HG03159 (cell line): ENCODE data around the gene SMIM24.

Source experiments
- ATAC-seq: cut with Tn5 transposase; IDR thresholded peaks from one replicate; pipeline ENCODE4 v1.9.1; 2021; ENCODE audit warnings: mild to moderate bottlenecking, moderate library complexity; ENCODE audit not compliant: unreplicated experiment

SMIM24 gene

DNA sequence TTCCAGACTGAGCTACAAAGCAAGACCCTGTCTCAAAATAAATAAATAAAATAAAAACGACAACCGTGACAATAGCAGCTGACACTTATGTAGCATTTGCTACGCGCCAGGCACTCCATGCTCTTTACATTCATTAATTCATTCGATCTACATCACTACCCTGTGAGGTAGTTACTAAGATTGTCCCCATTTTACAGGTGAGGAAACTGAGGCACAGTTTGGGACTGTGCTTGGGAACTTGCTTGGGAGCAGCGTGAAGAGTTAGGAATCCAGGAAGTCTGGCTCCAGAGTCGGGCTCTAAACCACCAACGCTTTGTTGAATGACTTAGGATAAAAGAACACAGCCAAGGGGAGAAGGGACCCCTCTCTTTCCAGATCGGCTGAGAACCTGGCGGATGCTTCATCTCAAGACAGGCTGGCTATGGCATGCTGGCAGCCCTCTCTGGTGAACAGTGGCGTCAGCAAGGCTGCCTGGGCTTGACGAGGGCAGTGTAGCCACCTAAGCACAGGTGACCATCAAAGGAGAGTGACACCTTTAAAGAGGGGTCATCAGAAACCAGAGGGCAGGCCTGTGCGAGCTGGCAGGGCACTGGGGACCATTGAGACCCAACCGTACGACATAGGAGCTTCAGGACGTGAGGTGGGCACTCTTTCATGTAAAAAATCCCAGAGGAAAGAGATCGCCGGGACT, 19.6 kb upstream of the SMIM24 start:
- no peak for ATAC-seq

DNA sequence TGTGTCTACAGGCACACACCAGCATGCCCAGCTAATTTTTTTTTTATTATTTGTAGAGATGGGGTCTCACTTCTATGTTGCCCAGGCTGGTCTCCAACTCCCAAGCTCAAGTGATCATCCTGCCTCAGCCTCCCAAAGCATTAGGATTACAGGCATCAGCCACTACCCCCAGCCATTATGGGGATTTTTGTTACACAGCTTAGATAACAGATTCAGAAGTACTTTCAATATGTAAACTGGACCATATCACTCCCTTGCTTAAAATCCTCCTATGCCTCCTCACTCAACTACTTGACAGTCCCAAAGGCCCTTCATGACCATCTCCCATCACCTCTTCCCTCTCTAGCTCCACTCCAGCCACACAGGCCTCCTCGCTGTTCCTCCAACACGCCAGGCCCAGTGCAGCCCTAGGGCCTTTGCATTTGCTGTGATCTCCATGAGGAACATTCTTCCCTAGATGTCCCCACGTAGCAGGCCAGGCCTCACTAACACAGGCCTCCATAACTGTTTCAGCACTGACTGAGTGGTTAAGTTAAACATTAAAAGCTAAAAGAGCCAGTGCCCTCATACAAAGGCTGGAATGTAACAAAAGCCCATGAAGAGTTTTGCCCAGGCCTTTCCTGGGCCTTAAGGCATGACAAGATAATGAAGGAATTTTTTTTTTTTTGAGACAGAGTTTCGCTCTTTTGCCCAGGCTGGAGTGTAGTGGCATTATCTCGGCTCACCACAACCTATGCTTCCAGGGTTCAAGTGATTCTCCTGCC, 17.6 kb upstream of the SMIM24 start:
- no peak for ATAC-seq

DNA sequence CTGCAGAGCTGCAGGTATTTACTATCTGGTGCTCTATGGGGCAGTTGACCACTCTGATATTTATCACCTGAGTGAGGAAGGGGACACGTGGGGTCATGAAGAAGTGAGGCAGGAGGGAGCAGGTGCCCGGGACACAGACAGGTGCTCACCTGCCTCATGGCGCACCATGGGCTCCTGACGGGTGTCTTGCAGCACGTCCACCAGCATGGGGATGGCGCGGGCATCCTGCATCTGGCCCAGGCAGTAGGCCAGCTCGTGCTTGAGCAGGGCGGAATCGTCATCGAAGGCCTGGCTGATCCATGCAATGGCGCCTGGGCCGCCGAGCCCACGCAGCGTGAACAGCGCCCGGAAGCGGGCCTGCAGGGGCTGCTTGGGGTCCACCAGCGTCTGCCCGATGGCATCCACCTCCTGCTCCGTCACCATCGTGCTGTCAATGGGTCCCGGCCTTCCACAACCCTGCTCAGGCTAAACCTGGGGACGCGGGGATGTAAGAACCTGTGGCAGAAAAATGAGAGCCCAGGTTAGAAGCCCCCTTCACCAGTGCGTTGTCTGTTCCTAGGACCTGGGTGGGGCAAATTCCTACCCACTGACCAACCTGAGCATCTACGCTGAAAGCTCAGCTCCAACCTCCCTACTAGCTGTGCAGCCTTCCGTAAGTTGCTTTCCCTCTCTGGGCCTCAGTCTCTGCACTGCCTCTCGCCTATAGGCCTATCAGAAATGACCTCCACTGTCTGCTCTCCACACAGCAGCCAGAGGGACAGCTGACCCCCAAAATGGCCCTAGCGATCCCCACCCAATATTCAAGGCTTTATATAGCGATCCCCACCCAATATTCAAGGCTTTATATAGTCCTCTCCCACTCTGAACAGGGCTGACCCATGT, 16.3 kb upstream of the SMIM24 start:
- ATAC-seq, result no peak

DNA sequence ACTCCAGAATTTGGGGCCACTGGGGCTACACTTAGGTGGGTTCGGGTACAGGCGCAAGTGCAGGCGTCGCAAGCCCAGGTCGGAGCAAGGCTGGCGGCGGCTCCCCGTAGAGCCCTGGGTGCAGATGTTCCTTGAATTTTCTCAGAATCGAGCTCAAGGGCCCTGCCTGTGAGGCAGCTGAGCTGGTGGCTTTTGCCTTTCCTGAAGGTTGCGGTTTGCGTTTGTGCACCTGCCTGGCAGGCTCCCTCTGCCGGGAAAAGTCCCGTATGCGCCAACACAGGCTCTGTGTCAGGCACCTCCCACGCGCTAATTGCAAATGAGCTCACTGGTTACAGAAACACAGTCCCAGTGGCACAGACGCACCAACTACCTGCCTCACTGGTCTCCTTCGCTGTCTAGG, 14.2 kb upstream of the SMIM24 start:
- ATAC-seq, result no peak

DNA sequence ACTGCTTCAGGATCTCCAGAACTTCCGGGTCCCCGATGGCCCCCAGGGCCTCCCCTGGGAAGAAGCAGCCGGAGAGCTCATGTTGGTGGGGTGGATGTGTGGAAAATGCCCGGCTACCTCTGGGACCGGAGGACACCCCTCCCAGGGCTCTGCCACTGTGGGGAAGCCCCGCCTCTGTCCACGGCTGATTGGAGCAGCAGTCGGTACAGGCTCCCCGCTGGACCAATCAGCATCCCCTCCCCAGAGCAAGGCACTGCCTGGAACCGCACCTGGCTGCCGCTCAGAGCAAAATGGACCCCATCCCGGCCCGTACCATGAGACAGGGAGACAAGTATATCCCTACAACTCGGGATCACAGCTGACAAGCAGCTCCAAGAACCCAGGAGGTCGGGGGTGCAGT, 13.7 kb upstream of the SMIM24 start:
- no peak for ATAC-seq

DNA sequence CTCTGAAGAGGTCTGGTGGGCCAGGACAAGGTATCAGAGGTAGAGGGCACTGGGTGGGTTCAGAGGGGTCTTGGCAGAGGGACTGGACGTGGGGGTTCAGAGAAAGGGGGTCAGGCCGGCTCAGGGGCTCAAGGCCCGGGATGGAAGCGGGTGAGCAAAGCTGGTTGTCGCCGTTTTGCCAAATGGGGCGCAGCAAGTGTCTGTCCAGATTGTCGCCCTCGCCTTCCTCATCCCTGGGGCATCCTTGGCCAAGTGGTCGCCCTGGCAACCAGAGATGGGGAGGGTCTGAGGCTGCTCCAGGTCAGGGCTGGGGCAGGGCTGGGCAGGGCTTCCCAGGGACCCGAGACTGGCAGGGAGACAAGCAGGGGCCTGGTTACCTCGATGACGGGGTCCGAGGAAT, 13.3 kb upstream of the SMIM24 start:
- ATAC-seq, result no peak

DNA sequence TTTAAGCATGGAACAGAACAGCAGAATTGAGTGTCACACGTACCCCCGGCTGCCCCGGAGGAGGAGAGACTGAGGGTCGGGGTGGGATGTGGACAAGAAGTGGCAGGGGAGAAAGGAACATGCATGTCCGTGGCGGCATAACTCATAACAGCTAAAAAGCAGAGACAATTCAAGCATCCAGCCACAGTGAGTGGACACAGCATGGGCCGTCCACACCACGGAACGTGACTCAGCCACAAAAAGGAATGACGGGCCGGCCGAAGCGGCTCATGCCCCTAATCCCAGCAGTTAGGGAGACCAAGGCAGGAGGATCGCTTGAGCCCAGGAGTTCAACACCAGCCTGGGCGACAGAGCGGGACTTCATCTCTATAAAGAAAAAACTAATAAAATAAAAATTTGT, 12.6 kb upstream of the SMIM24 start:
- ATAC-seq, result no peak

DNA sequence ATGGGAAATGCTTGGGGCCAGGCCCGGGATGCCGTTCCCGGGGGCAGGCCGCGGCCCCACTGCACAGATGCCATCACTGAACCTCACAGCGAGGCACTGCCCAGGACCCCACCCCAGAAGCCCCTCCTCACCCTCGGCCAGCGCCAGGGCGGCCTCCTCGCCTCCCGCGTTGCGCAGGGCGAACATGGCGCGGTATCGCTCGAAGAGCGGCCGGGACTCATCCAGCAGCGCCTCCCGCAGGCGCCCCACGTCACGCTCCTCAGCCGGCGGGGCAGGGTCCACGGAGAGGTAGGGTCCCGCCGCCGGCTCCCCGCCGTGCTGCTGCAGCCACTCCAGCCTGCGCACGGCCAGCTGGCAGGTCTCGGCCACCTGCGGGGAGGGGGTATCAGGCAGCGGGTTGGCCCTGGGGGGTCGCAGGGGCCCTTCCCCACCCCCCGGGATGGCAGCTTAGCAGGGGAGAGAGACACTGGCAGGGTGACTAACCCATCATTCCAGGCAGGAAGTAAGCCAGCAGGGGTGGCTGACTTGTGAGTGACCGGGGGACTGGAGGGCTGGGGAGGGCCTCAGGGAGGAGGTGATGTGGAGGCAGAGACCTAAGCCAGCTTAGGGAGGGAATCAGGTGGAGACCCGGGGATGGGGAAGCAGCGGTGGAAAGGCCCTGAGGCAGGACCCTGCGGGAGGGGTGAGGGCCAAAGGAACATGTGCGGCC, 12.0 kb upstream of the SMIM24 start:
- ATAC-seq, result no peak

DNA sequence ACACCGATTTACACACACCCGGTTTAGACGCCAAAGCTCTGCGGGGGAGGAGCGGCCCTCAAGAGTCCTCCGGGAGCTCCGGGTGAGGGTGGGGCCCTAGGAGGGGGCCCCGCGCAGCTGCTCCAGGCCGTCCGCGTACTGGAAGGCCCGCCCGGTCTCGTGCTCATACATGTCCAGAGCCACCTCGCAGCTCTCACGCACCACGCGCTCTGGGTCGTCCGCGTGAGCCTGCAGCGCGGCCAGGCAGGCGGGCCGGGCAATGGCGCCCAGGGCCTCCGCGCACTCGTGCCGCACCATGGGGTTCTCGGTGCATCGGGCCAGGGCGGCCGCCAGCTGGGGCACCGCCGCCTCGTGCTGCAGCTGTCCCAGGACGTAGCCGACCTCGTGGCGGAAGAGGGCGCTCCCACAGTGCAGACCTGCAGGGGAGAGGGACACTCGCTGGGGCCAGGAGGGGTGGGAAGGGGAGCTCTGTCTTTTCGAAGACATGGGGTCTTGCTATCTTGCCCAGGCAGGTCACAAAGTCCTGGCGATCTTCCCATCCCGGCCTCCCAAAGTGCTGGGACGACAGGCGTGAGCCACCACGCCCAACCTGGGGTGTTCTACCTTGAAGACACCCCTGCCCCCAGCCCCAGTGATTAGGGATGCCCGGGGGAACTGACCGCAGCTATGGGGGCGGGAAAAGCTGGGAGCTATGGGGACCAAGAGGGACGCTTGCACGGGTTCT, 11.2 kb upstream of the SMIM24 start:
- no peak for ATAC-seq

DNA sequence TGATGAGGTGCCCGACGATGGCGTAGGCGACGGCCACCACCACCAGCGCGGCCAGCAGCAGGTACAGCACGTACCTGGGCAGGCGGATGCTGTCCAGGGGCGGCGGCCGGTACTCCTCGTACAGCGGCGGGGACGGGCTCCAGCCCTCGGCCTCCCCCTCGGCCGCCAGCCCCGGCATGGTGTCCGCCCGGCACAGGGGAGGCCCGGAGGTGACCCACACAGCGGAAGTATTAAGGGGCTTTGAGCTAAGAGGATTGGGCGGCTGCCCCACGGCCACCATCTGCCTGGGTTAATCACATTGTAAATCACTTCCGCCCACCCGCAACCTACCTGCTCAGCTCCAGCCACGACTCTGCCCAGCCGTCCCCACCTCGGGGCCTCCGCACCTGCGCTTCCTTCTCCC, 2.9 kb upstream of the SMIM24 start, which contains the start of gene SMIM44:
TSS of gene SMIM44 (minus strand) at position 216 of the 403 bp plus-strand sequence. CDS start at position 178, 38 bp downstream.
- no peak for ATAC-seq

DNA sequence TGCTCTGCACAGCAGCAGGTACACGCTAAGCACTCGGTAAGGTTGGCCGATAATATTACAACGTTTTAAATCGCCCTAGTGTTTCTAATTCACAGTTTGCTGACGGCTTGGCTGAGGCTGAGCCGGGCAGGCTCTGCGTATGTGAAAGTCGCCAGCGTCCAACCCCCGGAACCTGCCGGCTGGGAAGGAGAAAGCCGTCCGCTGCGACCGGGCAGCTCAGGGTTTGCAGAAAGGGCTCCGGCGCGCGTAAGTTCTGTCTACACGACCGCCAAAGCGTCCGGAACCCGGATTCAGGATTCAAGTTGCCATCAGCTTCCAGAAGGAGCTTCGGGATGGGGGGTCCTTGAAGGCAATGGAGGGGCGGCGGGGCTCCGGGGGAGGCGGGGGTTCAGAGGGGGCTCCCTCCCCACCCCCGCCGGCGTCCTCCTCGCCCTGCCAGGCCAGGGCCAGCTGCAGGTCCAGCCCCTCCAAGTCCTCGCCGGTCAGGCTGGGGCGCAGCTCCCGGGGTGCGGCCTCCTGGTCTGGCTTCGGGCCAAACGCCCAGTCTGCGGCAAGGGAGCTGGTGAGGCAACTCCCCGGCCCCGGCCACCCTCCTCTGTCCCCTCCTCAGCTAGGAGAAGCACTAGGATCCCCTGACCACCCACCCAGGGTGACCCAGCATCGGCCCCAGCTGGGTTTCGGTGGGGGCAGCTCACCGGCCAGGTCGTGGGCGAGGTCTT, 2.3 kb upstream of the SMIM24 start:
- no peak for ATAC-seq

DNA sequence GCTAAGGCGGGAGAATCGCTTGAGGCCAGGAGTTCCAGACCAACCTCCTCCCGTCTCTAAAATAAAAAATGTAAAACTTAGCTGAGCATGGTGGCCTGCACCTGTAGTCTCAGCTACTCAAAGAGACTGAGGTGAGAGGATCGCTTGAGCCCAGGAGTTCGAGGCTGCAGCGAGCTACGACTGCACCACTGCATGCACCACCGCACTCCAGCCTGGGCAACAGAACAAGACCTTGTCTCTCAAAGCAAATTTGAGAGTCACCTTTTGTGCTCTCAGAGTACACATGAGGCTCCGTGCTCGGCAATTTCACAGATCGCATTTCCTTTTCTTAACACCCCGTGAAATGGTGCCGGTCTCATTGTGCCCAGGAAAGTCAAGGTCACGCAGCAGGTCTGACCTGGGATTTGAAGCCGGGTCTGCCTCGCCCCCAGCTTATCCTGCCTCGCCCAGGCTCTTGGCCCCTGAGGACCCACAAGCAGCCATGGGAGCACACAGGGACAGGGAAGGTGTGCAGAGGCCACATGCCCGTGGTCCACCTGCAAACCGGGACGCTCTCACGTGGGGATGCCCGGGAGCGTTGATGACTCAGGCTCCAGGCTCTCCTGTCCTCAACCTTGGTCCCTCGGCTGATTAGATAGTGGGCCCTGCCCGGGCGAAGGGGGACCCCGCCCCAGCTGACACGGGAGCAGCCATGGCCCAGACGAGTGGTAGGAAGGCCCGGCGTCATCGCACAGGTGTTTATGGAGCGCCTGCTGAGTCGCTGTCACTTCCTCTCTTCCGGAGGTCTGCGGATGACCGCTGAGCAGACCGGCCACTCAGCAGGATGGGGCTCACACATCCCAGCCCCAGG, 1.1 kb upstream of the SMIM24 start:
- no peak for ATAC-seq

DNA sequence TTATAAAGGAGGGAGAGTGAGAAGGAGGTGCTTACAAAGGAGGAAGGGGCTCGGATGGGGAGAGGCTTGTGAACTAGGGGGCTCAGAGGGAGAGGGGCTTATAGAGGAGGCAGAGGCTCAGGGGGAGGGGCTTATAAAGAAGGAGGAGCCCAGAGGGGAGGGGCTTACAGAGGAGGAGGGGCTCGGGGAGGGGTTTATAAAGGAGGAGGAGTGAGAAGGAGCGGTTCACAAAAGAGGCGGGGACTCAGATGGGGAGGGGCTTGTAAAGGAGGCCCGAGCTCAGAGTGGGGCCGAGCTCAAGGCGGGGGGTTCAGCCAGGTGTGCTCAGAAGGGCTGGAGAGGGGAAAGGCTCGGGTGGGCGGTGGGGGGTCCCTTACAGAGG, 500 bp downstream of the SMIM24 start:
- ATAC-seq, result no peak

DNA sequence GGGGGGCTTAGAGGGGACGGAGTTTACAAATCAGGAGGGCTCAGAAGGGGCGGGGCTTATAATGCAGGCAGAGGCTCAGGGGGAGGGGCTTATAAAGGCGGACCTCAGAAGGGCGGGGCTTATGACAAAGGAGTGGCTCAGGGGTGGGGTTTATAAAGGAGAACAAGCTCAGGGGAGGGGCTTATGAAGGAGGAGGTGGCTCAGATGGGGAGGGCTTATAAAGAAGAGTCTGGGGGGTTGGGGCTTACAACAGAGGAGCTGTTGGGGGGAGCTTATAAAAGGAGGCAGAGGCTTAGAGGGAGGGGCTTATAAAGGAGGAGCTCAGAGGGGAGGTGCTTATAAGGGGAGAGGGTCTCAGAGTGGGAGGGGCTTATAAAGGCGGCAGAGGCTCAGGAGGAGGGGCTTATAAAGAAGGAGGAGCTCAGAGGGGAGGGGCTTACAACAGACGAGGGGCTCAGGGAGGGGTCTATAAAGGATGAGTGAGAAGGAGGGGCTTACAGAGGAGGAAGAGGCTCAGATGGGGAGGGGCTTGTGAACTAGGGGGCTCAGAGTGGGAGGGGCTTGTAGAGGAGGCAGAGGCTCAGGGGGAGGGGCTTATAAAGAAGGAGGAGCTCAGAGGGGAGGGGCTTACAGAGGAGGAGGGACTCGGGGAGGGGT, 1.0 kb downstream of the SMIM24 start:
- ATAC-seq, result no peak

DNA sequence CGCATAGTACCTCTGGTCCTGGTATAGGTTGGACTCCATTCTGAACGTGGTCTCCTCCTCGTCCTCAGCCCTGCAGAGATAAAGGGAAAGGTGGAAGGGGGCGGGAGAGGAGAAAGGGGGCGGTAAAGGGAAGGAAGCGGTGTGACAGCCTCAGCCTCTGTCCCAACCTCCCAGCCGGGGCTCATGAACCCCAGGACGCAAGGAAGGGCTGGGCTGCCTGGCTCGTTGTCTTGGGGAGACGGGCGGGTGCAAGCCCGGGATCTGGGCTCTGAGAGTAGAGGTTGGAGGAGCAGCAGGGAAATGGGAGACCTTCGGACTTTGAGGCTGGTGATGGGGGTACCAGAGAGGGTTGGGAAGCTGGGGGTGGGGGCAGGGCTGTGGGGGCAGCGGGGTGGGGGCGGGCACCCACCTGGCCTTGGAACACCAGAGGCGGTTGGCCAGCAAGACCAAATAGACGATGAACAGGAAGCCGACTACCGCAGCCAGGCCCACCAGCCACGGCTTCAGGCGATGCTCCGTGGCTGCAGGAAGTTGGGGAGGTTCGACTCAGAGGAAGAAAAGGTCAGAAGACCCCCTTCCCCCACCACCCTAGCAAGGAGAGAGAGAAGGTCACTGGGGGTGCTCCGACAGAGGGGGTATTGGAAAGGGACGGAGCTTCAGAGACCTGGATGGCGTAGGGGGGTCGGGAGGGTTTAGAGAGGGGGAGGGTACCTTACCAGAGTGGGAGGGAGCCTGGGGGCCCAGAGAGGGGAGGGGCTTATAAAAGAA, 1.7 kb downstream of the SMIM24 start:
- ATAC-seq, result no peak

DNA sequence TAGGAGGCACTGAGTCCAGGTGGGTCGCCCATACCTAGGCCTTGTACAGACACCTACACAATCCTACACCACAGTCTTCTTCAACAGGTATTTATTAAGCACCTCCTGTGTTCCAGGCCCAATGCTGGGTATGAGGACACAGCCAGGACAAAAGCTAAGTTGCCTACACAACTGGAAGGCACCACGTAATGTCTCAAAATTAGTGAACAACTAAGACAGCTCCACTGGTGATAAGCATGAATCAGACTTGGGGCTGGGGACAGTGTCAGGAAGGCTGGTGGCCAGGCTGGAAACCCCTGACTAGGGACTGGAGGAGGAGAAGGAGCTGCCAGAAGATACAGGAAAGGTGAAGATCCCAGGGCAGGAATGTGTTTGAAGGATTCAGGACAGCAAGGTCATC, 2.4 kb downstream of the SMIM24 start:
- ATAC-seq, result no peak

DNA sequence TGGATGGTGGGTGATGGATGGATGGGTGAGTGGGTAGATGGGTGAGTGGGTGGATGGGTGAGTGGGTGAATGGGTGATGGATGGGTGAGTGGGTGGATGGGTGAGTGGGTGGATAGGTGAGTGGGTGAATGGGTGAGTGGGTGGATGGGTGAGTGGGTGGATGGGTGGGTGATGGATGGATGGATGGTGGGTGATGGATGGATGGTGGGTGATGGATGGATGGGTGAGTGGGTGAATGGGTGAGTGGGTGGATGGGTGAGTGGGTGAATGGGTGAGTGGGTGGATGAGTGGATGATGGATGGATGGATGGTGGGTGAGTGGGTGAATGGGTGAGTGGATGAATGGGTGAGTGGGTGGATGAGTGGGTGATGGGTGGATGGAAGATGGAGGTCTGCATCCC, 2.8 kb downstream of the SMIM24 start:
- no peak for ATAC-seq
